Activated naive CD4-positive, alpha-beta T cell treated with anti-CD3 and anti-CD28 coated beads, Interleukin-2, amount 50 U/mL, for 72 hours (primary cell): ENCODE data around the gene LIG1. TPM values are rescaled to one million over a fixed set of nuclear protein-coding genes. Genes with fewer than 3 reads are reported as not detected.
A peak's percentile ranks its signal among the peaks of the same experiment; 100 is the strongest.

ENCODE experiments used
- ATAC-seq, 2 donors: fragments of 150-1000 bp; cut with Tn5 transposase; 2 replicates each; pipeline ENCODE4 v1.10.0; 2021; ENCODE audit warnings: mild to moderate bottlenecking in 2 of 2, moderate library complexity in 2 of 2
- DNase-seq, 2 donors: peaks; one replicate each; pipeline ENCODE4 v3.0.0; 2021 to 2022; ENCODE audit warnings: low spot score in 2 of 2
- H3K27ac Mint-ChIP-seq, 2 donors: one replicate each; pipeline ENCODE4 v1.8.0; 2022; ENCODE audit warnings: mild to moderate bottlenecking in 2 of 2, mixed read lengths in 2 of 2
- H3K36me3 Mint-ChIP-seq, 2 donors: one replicate each; pipeline ENCODE4 v1.8.0; 2022; ENCODE audit warnings: mixed read lengths in 2 of 2
- H3K9me3 Mint-ChIP-seq, 2 donors: one replicate each; pipeline ENCODE4 v1.8.0; 2022; ENCODE audit warnings: mixed read lengths in 2 of 2
- total RNA-seq, 2 donors: library from RNA; stranded (reverse); gene quantifications; one replicate each; pipeline ENCODE4 v1.2.3, GENCODE V29; 2022

The LIG1 gene
- total RNA-seq, 2 donors from 2014 or later, result 180 to 231 TPM

- peak; percentile 33 to 55 for DNase-seq
- no peaks in the 10 kb centered on the region for H3K9me3 Mint-ChIP-seq
These were observed 20.2 kb upstream of the LIG1 start for GRCh38 chr19:48190288-48190884.

GRCh38 chr19:48186541-48186991, 16.4 kb upstream of the LIG1 start:
- ATAC-seq, result no peak

More at GRCh38 chr19:48190288-48190884, 20.2 kb upstream of the LIG1 start:
- ATAC-seq, result peak; percentile 75 to 84
- Mint-ChIP-seq H3K36me3 (peaks cover 0 to 24% of the 10 kb centered on the region in 2 donors), H3K27ac (no peak overlapping the region)

GRCh38 chr19:48186015-48186414, 15.9 kb upstream of the LIG1 start:
- DNase-seq (no peak), ATAC-seq (no peak)
- Mint-ChIP-seq H3K36me3 (peaks cover 4 to 43% of the 10 kb centered on the region in 2 donors), H3K9me3 (peaks cover 0 to 7% of the 10 kb centered on the region in 2 donors), H3K27ac (no peak overlapping the region)

More at GRCh38 chr19:48186541-48186991, 16.4 kb upstream of the LIG1 start:
- no peak for DNase-seq
- peaks cover 0 to 2% of the 10 kb centered on the region in 2 donors for H3K9me3 Mint-ChIP-seq
- H3K36me3 Mint-ChIP-seq, result peaks cover 2 to 38% of the 10 kb centered on the region in 2 donors
- H3K27ac Mint-ChIP-seq, result no peak overlapping the region

- Mint-ChIP-seq H3K36me3 (peaks cover 4 to 46% of the 10 kb centered on the region in 2 donors), H3K9me3 (peaks cover 0 to 8% of the 10 kb centered on the region in 2 donors), H3K27ac (no peak overlapping the region)
- ATAC-seq (no peak), DNase-seq (no peak)
These were observed 13.2 kb upstream of the LIG1 start for GRCh38 chr19:48183356-48183755.

- Mint-ChIP-seq H3K9me3 (peaks cover 0 to 8% of the 10 kb centered on the region in 2 donors), H3K36me3 (peaks cover 4 to 39% of the 10 kb centered on the region in 2 donors), H3K27ac (no peak overlapping the region)
- no peak for DNase-seq
- no peak for ATAC-seq
These were observed 12.3 kb upstream of the LIG1 start for GRCh38 chr19:48182434-48182833.

- peaks cover 0 to 8% of the 10 kb centered on the region in 2 donors for H3K9me3 Mint-ChIP-seq
- H3K36me3 Mint-ChIP-seq, result peaks cover 4 to 44% of the 10 kb centered on the region in 2 donors
- DNase-seq, result no peak
- H3K27ac Mint-ChIP-seq, result no peak overlapping the region
- no peak for ATAC-seq
These were observed 11.4 kb upstream of the LIG1 start for GRCh38 chr19:48181505-48181904.

GRCh38 chr19:48176226-48176625, 6.1 kb upstream of the LIG1 start:
- peaks cover 0 to 2% of the 10 kb centered on the region in 2 donors for H3K9me3 Mint-ChIP-seq
- ATAC-seq, result no peak
- DNase-seq, result no peak
- H3K27ac Mint-ChIP-seq, result peak overlapping the region in 1 of 2 donors; percentile 9
- H3K36me3 Mint-ChIP-seq, result peaks cover 20 to 57% of the 10 kb centered on the region in 2 donors

GRCh38 chr19:48175578-48175977, 5.4 kb upstream of the LIG1 start:
- Mint-ChIP-seq H3K9me3 (no peaks in the 10 kb centered on the region), H3K27ac (peak overlapping the region; percentile 11 to 30), H3K36me3 (peaks cover 26 to 56% of the 10 kb centered on the region in 2 donors)
- ATAC-seq (no peak), DNase-seq (no peak)

GRCh38 chr19:48174445-48175030, 4.4 kb upstream of the LIG1 start:
- H3K9me3 Mint-ChIP-seq, result no peaks in the 10 kb centered on the region
- DNase-seq (no peak), ATAC-seq (no peak)
- H3K36me3 Mint-ChIP-seq, result peaks cover 26 to 50% of the 10 kb centered on the region in 2 donors
- peak overlapping the region in 1 of 2 donors; percentile 18 for H3K27ac Mint-ChIP-seq

- H3K27ac Mint-ChIP-seq, result peak overlapping the region in 1 of 2 donors; percentile 89
- ATAC-seq (no peak), DNase-seq (no peak)
- peaks cover 26 to 36% of the 10 kb centered on the region in 2 donors for H3K36me3 Mint-ChIP-seq
- no peaks in the 10 kb centered on the region for H3K9me3 Mint-ChIP-seq
These were observed 1.6 kb upstream of the LIG1 start for GRCh38 chr19:48171710-48172109.

GRCh38 chr19:48170817-48171347, 738 bp upstream of the LIG1 start:
- Mint-ChIP-seq H3K9me3 (no peaks in the 10 kb centered on the region), H3K27ac (peak overlapping the region; percentile 89 to 93), H3K36me3 (peaks cover 27 to 36% of the 10 kb centered on the region in 2 donors)
- no peak for ATAC-seq
- peak in 1 of 2 donors; percentile 7 for DNase-seq

- Mint-ChIP-seq H3K36me3 (peaks cover 32 to 33% of the 10 kb centered on the region in 2 donors), H3K9me3 (no peaks in the 10 kb centered on the region), H3K27ac (peak overlapping the region; percentile 93 to 98)
- DNase-seq (peak; percentile 80 to 91), ATAC-seq (peak; percentile 6 to 27)
These were observed 586 bp downstream of the LIG1 start for GRCh38 chr19:48169578-48169938.

GRCh38 chr19:48168689-48169088, 1.5 kb downstream of the LIG1 start:
- Mint-ChIP-seq H3K27ac (no peak overlapping the region), H3K9me3 (no peaks in the 10 kb centered on the region), H3K36me3 (peaks cover 25 to 34% of the 10 kb centered on the region in 2 donors)
- ATAC-seq (no peak), DNase-seq (no peak)

GRCh38 chr19:48158210-48158790, 11.8 kb downstream of the LIG1 start:
- Mint-ChIP-seq H3K27ac (peak overlapping the region in 1 of 2 donors; percentile 46), H3K9me3 (no peaks in the 10 kb centered on the region), H3K36me3 (peaks cover 23 to 33% of the 10 kb centered on the region in 2 donors)
- DNase-seq (no peak), ATAC-seq (no peak)

- H3K27ac Mint-ChIP-seq, result peak overlapping the region in 1 of 2 donors; percentile 73
- ATAC-seq (peak in 1 of 2 donors; percentile 32), DNase-seq (no peak)
These were observed 16.1 kb downstream of the LIG1 start for GRCh38 chr19:48154003-48154402.

GRCh38 chr19:48152551-48152950, 17.6 kb downstream of the LIG1 start:
- peak in 1 of 2 donors; percentile 48 for ATAC-seq
- H3K36me3 Mint-ChIP-seq, result peaks cover 13 to 18% of the 10 kb centered on the region in 2 donors
- DNase-seq, result peak in 1 of 2 donors; percentile 68
- no peak overlapping the region for H3K27ac Mint-ChIP-seq
- H3K9me3 Mint-ChIP-seq, result no peaks in the 10 kb centered on the region

More at GRCh38 chr19:48154003-48154402, 16.1 kb downstream of the LIG1 start:
- H3K36me3 Mint-ChIP-seq, result peaks cover 23 to 25% of the 10 kb centered on the region in 2 donors
- H3K9me3 Mint-ChIP-seq, result no peaks in the 10 kb centered on the region

- no peaks in the 10 kb centered on the region for H3K9me3 Mint-ChIP-seq
- no peak for DNase-seq
- no peak for ATAC-seq
- peaks cover 13 to 22% of the 10 kb centered on the region in 2 donors for H3K36me3 Mint-ChIP-seq
- H3K27ac Mint-ChIP-seq, result peak overlapping the region in 1 of 2 donors; percentile 8
These were observed 20.7 kb downstream of the LIG1 start for GRCh38 chr19:48149430-48149829.
